Stimulated activated naive CD8-positive, alpha-beta T cell treated with anti-CD3 and anti-CD28 coated beads, Interleukin-15, Interleukin-2, amounts not matched to agents 100 ng/mL and 50 ng/mL, for 24 hours (primary cell): ENCODE measurements around the gene ADGRB3.

Source experiments
- H3K27ac Mint-ChIP-seq: one replicate; pipeline ENCODE4 v1.8.0; 2021; ENCODE audit warnings: mild to moderate bottlenecking, mixed read lengths
- H3K27me3 Mint-ChIP-seq: one replicate; pipeline ENCODE4 v1.8.0; 2021; ENCODE audit warnings: mixed read lengths
- H3K36me3 Mint-ChIP-seq: one replicate; pipeline ENCODE4 v1.8.0; 2021; ENCODE audit warnings: low read depth, mixed read lengths
- H3K4me1 Mint-ChIP-seq: one replicate; pipeline ENCODE4 v1.8.0; 2021; ENCODE audit warnings: low read depth, mixed read lengths
- H3K4me3 Mint-ChIP-seq: one replicate; pipeline ENCODE4 v1.8.0; 2021; ENCODE audit warnings: mild to moderate bottlenecking, mixed read lengths
- H3K9me3 Mint-ChIP-seq: one replicate; pipeline ENCODE4 v1.8.0; 2021; ENCODE audit warnings: mixed read lengths

ADGRB3 gene

GRCh38 chr6:69059413-69059812 lies 424.3 kb downstream of the ADGRB3 start:
- Mint-ChIP-seq H3K4me1 (no peaks in the 10 kb centered on the region), H3K4me3 (no peak overlapping the region), H3K27ac (no peak overlapping the region), H3K9me3 (peaks cover 3% of the 10 kb centered on the region), H3K36me3 (no peaks in the 10 kb centered on the region), H3K27me3 (no peaks in the 10 kb centered on the region)

- no peak overlapping the region for H3K27ac Mint-ChIP-seq
- no peak overlapping the region for H3K4me3 Mint-ChIP-seq
- no peaks in the 10 kb centered on the region for H3K27me3 Mint-ChIP-seq
- no peaks in the 10 kb centered on the region for H3K4me1 Mint-ChIP-seq
- peaks cover 3% of the 10 kb centered on the region for H3K9me3 Mint-ChIP-seq
- H3K36me3 Mint-ChIP-seq: no peaks in the 10 kb centered on the region
Measured at GRCh38 chr6:69061066-69061465, 426.0 kb downstream of the ADGRB3 start.

- no peak overlapping the region for H3K4me3 Mint-ChIP-seq
- H3K4me1 Mint-ChIP-seq: no peaks in the 10 kb centered on the region
- H3K27me3 Mint-ChIP-seq: no peaks in the 10 kb centered on the region
- H3K9me3 Mint-ChIP-seq: peaks cover 2% of the 10 kb centered on the region
- no peaks in the 10 kb centered on the region for H3K36me3 Mint-ChIP-seq
- H3K27ac Mint-ChIP-seq: no peak overlapping the region
Measured at GRCh38 chr6:69063401-69063800, 428.3 kb downstream of the ADGRB3 start.

GRCh38 chr6:69064226-69064625 lies 429.1 kb downstream of the ADGRB3 start:
- no peak overlapping the region for H3K4me3 Mint-ChIP-seq
- H3K27ac Mint-ChIP-seq: no peak overlapping the region
- no peaks in the 10 kb centered on the region for H3K27me3 Mint-ChIP-seq
- no peaks in the 10 kb centered on the region for H3K4me1 Mint-ChIP-seq
- H3K36me3 Mint-ChIP-seq: no peaks in the 10 kb centered on the region
- no peaks in the 10 kb centered on the region for H3K9me3 Mint-ChIP-seq

GRCh38 chr6:69069881-69070280 lies 434.8 kb downstream of the ADGRB3 start:
- Mint-ChIP-seq H3K27ac (no peak overlapping the region), H3K4me1 (no peaks in the 10 kb centered on the region), H3K4me3 (no peak overlapping the region), H3K27me3 (no peaks in the 10 kb centered on the region), H3K36me3 (no peaks in the 10 kb centered on the region), H3K9me3 (no peaks in the 10 kb centered on the region)

- Mint-ChIP-seq H3K4me1 (no peaks in the 10 kb centered on the region), H3K4me3 (no peak overlapping the region), H3K27me3 (no peaks in the 10 kb centered on the region), H3K36me3 (no peaks in the 10 kb centered on the region), H3K9me3 (no peaks in the 10 kb centered on the region), H3K27ac (no peak overlapping the region)
Measured at GRCh38 chr6:69072796-69073195, 437.7 kb downstream of the ADGRB3 start.

- Mint-ChIP-seq H3K4me3 (no peak overlapping the region), H3K27ac (no peak overlapping the region), H3K27me3 (no peaks in the 10 kb centered on the region), H3K4me1 (no peaks in the 10 kb centered on the region), H3K36me3 (no peaks in the 10 kb centered on the region), H3K9me3 (no peaks in the 10 kb centered on the region)
Measured at GRCh38 chr6:69084746-69085335, 449.8 kb downstream of the ADGRB3 start.

GRCh38 chr6:69086689-69087088 lies 451.6 kb downstream of the ADGRB3 start:
- H3K9me3 Mint-ChIP-seq: no peaks in the 10 kb centered on the region
- H3K27me3 Mint-ChIP-seq: no peaks in the 10 kb centered on the region
- H3K4me3 Mint-ChIP-seq: no peak overlapping the region
- H3K36me3 Mint-ChIP-seq: no peaks in the 10 kb centered on the region
- H3K4me1 Mint-ChIP-seq: no peaks in the 10 kb centered on the region
- no peak overlapping the region for H3K27ac Mint-ChIP-seq

- Mint-ChIP-seq H3K36me3 (no peaks in the 10 kb centered on the region), H3K4me3 (no peak overlapping the region), H3K4me1 (no peaks in the 10 kb centered on the region), H3K27ac (no peak overlapping the region), H3K27me3 (no peaks in the 10 kb centered on the region), H3K9me3 (no peaks in the 10 kb centered on the region)
Measured at GRCh38 chr6:69089539-69089938, 454.5 kb downstream of the ADGRB3 start.

GRCh38 chr6:69090132-69090531 lies 455.1 kb downstream of the ADGRB3 start:
- Mint-ChIP-seq H3K4me3 (no peak overlapping the region), H3K9me3 (no peaks in the 10 kb centered on the region), H3K36me3 (no peaks in the 10 kb centered on the region), H3K27me3 (no peaks in the 10 kb centered on the region), H3K27ac (no peak overlapping the region), H3K4me1 (no peaks in the 10 kb centered on the region)

GRCh38 chr6:69096681-69097080 lies 461.6 kb downstream of the ADGRB3 start:
- no peak overlapping the region for H3K4me3 Mint-ChIP-seq
- H3K36me3 Mint-ChIP-seq: no peaks in the 10 kb centered on the region
- H3K4me1 Mint-ChIP-seq: no peaks in the 10 kb centered on the region
- H3K9me3 Mint-ChIP-seq: no peaks in the 10 kb centered on the region
- H3K27ac Mint-ChIP-seq: no peak overlapping the region
- no peaks in the 10 kb centered on the region for H3K27me3 Mint-ChIP-seq

- no peaks in the 10 kb centered on the region for H3K4me1 Mint-ChIP-seq
- peaks cover 3% of the 10 kb centered on the region for H3K9me3 Mint-ChIP-seq
- no peak overlapping the region for H3K4me3 Mint-ChIP-seq
- H3K27ac Mint-ChIP-seq: no peak overlapping the region
- H3K36me3 Mint-ChIP-seq: no peaks in the 10 kb centered on the region
- no peaks in the 10 kb centered on the region for H3K27me3 Mint-ChIP-seq
Measured at GRCh38 chr6:69097948-69098347, 462.9 kb downstream of the ADGRB3 start.

GRCh38 chr6:69098910-69099309 lies 463.8 kb downstream of the ADGRB3 start:
- H3K36me3 Mint-ChIP-seq: no peaks in the 10 kb centered on the region
- peaks cover 3% of the 10 kb centered on the region for H3K9me3 Mint-ChIP-seq
- H3K27ac Mint-ChIP-seq: no peak overlapping the region
- no peaks in the 10 kb centered on the region for H3K27me3 Mint-ChIP-seq
- H3K4me3 Mint-ChIP-seq: no peak overlapping the region
- no peaks in the 10 kb centered on the region for H3K4me1 Mint-ChIP-seq

GRCh38 chr6:69100772-69101171 lies 465.7 kb downstream of the ADGRB3 start:
- Mint-ChIP-seq H3K36me3 (no peaks in the 10 kb centered on the region), H3K4me3 (no peak overlapping the region), H3K4me1 (no peaks in the 10 kb centered on the region), H3K27ac (no peak overlapping the region), H3K27me3 (no peaks in the 10 kb centered on the region), H3K9me3 (peaks cover 3% of the 10 kb centered on the region)

GRCh38 chr6:69102416-69102815 lies 467.3 kb downstream of the ADGRB3 start:
- H3K36me3 Mint-ChIP-seq: no peaks in the 10 kb centered on the region
- no peak overlapping the region for H3K4me3 Mint-ChIP-seq
- no peaks in the 10 kb centered on the region for H3K27me3 Mint-ChIP-seq
- H3K27ac Mint-ChIP-seq: no peak overlapping the region
- H3K4me1 Mint-ChIP-seq: no peaks in the 10 kb centered on the region
- peaks cover 3% of the 10 kb centered on the region for H3K9me3 Mint-ChIP-seq

- Mint-ChIP-seq H3K4me1 (no peaks in the 10 kb centered on the region), H3K27ac (no peak overlapping the region), H3K9me3 (peaks cover 3% of the 10 kb centered on the region), H3K27me3 (no peaks in the 10 kb centered on the region), H3K4me3 (no peak overlapping the region), H3K36me3 (no peaks in the 10 kb centered on the region)
Measured at GRCh38 chr6:69105288-69105687, 470.2 kb downstream of the ADGRB3 start.
